Body of pancreas (tissue), 4 donors: Measurements from ENCODE around the gene MECP2.

Experiments
- CTCF ChIP-seq, 7 experiments: fragments of 450-650 bp in 4 of 7; fragments of 200-600 bp in 3 of 7; sonication (generic) in 3 of 7; IDR thresholded peaks; one replicate each; pipeline ENCODE4 v1.5.1; 2016 to 2019; ENCODE audit warnings: antibody characterized with exemption in 7 of 7
- POLR2A ChIP-seq, 3 donors: fragments of 450-650 bp; IDR thresholded peaks; one replicate each; pipeline ENCODE4 v1.6.1; 2016; ENCODE audit warnings: antibody characterized with exemption in 3 of 3, mild to moderate bottlenecking in 2 of 3

DNA sequence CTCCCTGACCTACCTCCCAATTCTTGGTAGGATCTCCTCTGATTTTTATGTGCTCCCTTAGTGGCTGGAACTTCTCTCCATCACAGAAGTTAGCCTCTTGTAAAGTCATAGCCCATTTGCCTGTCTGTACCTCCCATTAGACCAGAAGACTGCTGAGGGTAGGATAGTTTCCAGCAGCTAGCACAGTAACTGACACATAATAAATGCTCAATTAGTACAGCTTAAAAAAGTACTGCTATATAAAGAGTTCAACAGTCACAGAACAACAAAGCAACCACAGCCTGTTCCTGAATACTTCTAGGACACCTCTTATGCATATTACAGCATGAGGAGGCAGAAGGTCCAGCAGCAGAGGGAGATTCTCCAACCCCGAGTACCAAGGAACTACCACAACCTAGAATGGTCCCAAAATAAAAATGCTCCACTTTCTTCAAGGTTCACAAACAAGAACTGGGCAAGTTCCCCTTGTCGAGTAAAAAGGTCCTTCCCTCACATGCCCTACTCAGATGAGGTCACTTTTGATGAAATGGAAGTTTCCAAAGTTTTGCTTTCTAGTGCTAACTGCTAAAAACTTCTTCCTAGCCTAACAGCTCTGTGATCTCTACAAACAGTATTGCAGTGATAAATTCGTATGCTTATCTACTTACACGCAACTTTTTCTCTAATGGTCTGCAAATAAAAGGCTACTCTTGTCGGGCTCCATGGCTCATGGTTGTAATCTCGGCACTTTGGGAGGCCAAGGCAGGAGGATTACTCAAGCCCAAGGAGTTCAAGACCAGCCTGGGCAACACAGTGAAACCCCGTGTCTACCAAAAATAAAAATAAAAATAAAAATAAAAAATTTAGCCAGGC lies 12.8 kb downstream of the MECP2 start:
- no peak for TF ChIP-seq CTCF (IDR thresholded peaks at IDR 0.05)
- TF ChIP-seq POLR2A (IDR thresholded peaks at IDR 0.05): no peak
